Endothelial cell of umbilical vein (primary cell): Measurements from ENCODE around the gene RNU7-1.

Experiments
- EZH2 ChIP-seq: IDR thresholded peaks from 2 replicates; pipeline ENCODE4 v1.6.1; 2012; ENCODE audit warnings: borderline replicate concordance, low read depth, mild to moderate bottlenecking, moderate library complexity, low read length, inconsistent platforms; ENCODE audit not compliant: severe bottlenecking
- JUN ChIP-seq: IDR thresholded peaks from 2 replicates; pipeline ENCODE4 v1.6.1; 2011; ENCODE audit warnings: borderline replicate concordance, low read depth; ENCODE audit not compliant: insufficient read length, insufficient read depth
- POLR2AphosphoS5 ChIP-seq: IDR thresholded peaks from 2 replicates; pipeline ENCODE4 v1.6.1; 2012; ENCODE audit warnings: low read depth, mild to moderate bottlenecking, control low read depth, low read length, moderate library complexity; ENCODE audit not compliant: insufficient read depth
- TF ChIP-seq, protein P1 (sequence below): IDR thresholded peaks from 2 replicates; pipeline ENCODE4 v1.6.1; 2011; ENCODE audit not compliant: insufficient read depth, insufficient read length
- TF ChIP-seq, protein P2 (sequence below), 2 donors: IDR thresholded peaks; 1 replicate in 1 of 2; 2 replicates in 1 of 2; pipeline ENCODE4 v1.5.1; 2011; ENCODE audit warnings: low read length in 2 of 2, mild to moderate bottlenecking in 2 of 2, moderate library complexity in 2 of 2, control low read depth in 1 of 2, inconsistent platforms in 1 of 2, low read depth in 1 of 2; ENCODE audit not compliant: insufficient read depth in 1 of 2; ENCODE audit errors: extremely low read depth in 1 of 2

DNA sequence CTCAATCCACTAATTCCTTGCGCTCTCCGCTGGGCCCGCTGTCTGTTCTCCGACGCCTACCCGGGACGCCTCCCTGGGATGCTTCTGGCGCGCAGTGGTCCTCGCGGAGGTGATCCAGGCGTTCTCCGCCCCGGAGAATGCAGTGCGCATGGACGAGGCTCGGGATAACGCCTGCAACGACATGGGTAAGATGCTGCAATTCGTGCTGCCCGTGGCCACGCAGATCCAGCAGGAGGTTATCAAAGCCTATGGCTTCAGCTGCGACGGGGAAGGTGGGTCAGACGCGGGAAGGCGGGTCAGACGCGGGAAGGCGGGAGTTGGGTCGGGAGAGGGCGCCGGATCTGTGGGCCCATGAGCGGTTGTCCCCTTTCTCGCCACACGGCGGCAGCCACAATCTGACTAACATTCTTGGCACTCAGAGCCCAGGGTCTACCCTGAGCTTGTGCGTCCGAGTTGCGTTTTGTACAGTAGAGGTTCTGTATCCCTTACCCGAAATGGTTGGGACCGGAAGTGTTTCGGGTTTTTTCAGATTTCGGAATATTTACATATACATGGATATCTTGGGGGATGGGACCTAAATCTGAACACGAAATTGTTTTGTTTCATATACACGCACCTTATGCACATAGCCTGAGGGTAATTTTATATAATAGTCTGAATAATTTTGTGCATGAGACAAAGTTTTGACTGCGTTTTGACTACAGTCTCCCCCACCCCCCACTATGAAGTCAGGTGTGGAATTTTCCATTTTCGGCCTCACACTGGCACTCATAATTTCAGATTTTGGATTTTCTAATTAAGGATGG lies 968 bp downstream of the RNU7-1 start:
- TF ChIP-seq, protein P1, sequence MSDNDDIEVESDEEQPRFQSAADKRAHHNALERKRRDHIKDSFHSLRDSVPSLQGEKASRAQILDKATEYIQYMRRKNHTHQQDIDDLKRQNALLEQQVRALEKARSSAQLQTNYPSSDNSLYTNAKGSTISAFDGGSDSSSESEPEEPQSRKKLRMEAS: no peak
- TF ChIP-seq, protein P2, sequence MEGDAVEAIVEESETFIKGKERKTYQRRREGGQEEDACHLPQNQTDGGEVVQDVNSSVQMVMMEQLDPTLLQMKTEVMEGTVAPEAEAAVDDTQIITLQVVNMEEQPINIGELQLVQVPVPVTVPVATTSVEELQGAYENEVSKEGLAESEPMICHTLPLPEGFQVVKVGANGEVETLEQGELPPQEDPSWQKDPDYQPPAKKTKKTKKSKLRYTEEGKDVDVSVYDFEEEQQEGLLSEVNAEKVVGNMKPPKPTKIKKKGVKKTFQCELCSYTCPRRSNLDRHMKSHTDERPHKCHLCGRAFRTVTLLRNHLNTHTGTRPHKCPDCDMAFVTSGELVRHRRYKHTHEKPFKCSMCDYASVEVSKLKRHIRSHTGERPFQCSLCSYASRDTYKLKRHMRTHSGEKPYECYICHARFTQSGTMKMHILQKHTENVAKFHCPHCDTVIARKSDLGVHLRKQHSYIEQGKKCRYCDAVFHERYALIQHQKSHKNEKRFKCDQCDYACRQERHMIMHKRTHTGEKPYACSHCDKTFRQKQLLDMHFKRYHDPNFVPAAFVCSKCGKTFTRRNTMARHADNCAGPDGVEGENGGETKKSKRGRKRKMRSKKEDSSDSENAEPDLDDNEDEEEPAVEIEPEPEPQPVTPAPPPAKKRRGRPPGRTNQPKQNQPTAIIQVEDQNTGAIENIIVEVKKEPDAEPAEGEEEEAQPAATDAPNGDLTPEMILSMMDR (IDR thresholded peaks at IDR 0.05; ENCODE audit: extremely low read depth in 1 of 2, insufficient read depth in 1 of 2, low read depth in 1 of 2, low read length in 2 of 2): peak; percentile 72 to 89
- TF ChIP-seq JUN: no peak
- no peak for TF ChIP-seq POLR2AphosphoS5
- no peak for TF ChIP-seq EZH2
